Aortic smooth muscle cell (primary cell): ENCODE measurements around the gene LNPEP. TPM values are rescaled to one million over a fixed set of nuclear protein-coding genes. Genes with fewer than 3 reads are reported as not detected.

Source experiments
- total RNA-seq: library from RNA; depleted of rRNA; stranded (reverse); fragments of >200 nt; gene quantifications from 2 replicates; pipeline ENCODE4 v1.2.3, GENCODE V29; 2014

The LNPEP gene
- total RNA-seq: 39.4 and 41.1 TPM in 2 replicates

DNA sequence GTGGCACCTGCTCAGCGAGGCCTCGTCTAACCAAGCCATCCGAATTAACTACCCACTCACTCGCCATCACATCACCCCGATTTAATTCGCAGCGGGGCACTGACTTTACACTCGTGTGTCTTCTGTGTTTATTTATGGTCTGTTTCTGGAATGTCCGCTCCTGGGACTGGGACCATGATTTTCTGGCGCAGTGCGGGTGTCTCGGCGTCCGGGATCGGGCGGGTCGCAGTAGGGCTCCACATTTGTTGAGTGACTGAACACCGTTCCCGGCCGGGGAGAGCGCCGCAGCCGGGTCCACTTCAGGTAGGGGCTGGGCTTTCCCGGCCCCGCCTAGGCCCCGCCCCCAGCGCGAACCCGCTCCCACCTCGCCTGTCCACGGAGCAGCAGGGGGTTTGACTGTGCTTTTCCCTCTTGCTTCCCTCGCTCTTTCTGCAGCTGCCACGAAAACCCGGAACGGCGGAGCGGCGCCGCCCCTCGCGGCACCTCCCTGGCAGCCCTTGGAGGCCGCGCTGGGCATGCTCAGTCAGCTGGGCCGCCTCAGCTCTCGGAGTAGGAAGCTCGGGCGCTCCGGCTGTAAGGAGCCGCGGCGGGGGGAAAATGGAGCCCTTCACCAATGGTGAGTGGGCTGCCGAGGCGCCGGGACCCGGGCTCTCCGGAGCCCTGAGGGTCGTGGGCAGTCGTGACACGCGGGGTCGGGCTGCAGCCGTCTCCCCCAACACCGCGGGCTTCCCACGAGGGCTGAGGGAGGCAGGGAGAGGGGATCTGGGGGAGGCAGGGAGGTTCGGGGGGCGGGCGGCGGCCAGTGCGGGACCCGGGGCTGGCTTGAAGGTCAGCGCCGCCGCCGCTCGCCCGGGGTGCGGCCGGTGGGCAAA lies at the start of gene LNPEP:
Gene LNPEP, plus strand, starts transcription at position 522 of the 872 bp plus-strand sequence. Its CDS starts 76 bp downstream, at position 598.

Other genes starting within 250 kb of the LNPEP start
- 37.6 and 45.7 TPM in 2 replicates for gene ERAP1, start 128.1 kb upstream of the LNPEP start, total RNA-seq
- gene ERAP2, start 59.6 kb upstream of the LNPEP start, total RNA-seq: 52.2 and 65.5 TPM in 2 replicates
- gene LIX1, start 206.5 kb downstream of the LNPEP start, total RNA-seq: not detected in 2 replicates
- 27.3 and 36.5 TPM in 2 replicates for gene RIOK2, start 247.2 kb downstream of the LNPEP start, total RNA-seq